Right atrium auricular region (tissue), 2 donors: ENCODE data around the gene LMF2. TPM values are rescaled to one million over a fixed set of nuclear protein-coding genes. Genes with fewer than 3 reads are reported as not detected.

Experiments
- DNase-seq: peaks from one replicate; pipeline ENCODE4 v3.0.0-alpha.2; 2019; ENCODE audit warnings: low spot score
- H3K27ac ChIP-seq, 2 donors: fragments of 200-600 bp; sonication (generic); 1 replicate in 1 of 2; 2 replicates in 1 of 2; pipeline ENCODE4 v1.5.1; 2016 to 2019
- H3K27me3 ChIP-seq, 2 donors: fragments of 200-600 bp; sonication (generic); one replicate each; pipeline versions ENCODE4 v1.5.1 to v1.6.0; 2017 to 2019
- H3K36me3 ChIP-seq: fragments of 200-600 bp; sonication (generic); one replicate; pipeline ENCODE4 v1.5.1; 2016
- H3K4me1 ChIP-seq, 2 donors: fragments of 200-600 bp; sonication (generic); one replicate each; pipeline versions ENCODE4 v1.5.1 to v1.6.0; 2017 to 2019
- H3K4me3 ChIP-seq, 2 donors: fragments of 200-600 bp; sonication (generic); 1 replicate in 1 of 2; 2 replicates in 1 of 2; pipeline ENCODE4 v1.5.1; 2017 to 2019; ENCODE audit warnings: mild to moderate bottlenecking in 1 of 2, moderate library complexity in 1 of 2
- H3K9me3 ChIP-seq, 2 donors: fragments of 200-600 bp; sonication (generic); one replicate each; pipeline ENCODE4 v1.5.1; 2019
- total RNA-seq, 2 donors: library from RNA; depleted of rRNA; stranded (reverse); fragments of >200 nt; gene quantifications; one replicate each; pipeline ENCODE4 v1.1.0, GENCODE V29; 2016
- TF ChIP-seq, protein P1 (sequence below), 2 donors: fragments of 200-600 bp; sonication (generic); IDR thresholded peaks; one replicate each; pipeline ENCODE4 v1.5.1; 2019; ENCODE audit warnings: antibody characterized with exemption in 2 of 2

The LMF2 gene
- total RNA-seq, 2 donors from 2014 or later: 30.1 to 33.8 TPM

DNA sequence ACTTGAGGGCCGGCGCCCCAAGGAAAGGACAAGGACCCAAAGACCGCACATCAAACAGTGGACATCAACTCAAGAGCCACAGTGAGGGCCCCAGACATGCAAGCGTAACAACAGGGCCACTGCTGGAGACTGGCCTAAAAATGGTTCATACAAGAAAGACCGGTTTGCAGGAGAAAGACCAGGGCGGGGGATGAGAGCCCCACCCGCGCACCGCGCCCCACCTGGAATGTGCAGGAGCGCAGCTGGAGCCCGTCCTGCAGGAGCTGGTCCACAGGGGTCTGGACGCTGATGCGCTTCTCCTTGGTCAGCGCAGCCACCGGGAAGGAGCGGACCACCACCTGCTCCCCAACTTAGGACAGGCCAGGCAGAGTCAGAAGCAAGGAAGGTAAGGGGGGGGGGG is 46.6 kb downstream of the LMF2 start:
- TF ChIP-seq, protein P1, sequence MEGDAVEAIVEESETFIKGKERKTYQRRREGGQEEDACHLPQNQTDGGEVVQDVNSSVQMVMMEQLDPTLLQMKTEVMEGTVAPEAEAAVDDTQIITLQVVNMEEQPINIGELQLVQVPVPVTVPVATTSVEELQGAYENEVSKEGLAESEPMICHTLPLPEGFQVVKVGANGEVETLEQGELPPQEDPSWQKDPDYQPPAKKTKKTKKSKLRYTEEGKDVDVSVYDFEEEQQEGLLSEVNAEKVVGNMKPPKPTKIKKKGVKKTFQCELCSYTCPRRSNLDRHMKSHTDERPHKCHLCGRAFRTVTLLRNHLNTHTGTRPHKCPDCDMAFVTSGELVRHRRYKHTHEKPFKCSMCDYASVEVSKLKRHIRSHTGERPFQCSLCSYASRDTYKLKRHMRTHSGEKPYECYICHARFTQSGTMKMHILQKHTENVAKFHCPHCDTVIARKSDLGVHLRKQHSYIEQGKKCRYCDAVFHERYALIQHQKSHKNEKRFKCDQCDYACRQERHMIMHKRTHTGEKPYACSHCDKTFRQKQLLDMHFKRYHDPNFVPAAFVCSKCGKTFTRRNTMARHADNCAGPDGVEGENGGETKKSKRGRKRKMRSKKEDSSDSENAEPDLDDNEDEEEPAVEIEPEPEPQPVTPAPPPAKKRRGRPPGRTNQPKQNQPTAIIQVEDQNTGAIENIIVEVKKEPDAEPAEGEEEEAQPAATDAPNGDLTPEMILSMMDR (IDR thresholded peaks at IDR 0.05): no peak

DNA sequence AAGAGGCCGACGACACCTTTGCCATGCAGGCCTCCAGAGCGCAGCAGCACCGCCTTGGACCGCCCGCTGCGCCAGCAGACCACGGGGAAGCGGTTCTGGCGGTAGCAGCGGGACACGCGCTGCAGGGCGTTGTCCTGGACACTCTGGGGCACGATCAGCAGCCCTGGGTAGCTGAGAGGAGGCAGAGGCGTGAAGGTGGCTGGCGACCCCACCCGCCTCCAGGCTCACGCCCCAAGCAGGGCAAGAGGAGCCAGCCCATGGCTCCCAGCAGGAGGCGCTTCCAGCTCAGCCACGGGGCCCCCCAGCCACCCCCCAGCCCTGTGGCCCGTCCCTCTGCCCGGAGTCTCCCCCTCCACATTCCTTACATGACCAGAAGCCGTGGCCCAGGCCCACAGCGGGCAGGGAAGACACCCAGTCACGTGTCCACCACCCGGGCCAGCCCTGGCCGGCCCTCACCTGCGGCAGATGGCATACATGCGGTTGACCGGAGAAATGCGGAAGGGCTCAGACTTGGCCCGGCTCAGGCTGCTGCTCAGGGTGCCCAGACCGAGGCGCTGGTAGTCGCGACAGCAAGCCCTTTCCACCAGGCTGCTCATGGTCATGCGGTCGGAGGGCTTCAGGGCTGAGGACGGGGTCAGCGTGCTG is 47.9 kb downstream of the LMF2 start:
- Histone ChIP-seq H3K9me3 (no peaks in the 10 kb centered on the region), H3K4me3 (no peak overlapping the region), H3K36me3 (peaks cover 86% of the 10 kb centered on the region), H3K27me3 (no peaks in the 10 kb centered on the region), H3K27ac (no peak overlapping the region), H3K4me1 (no peaks in the 10 kb centered on the region)
- DNase-seq: no peak
- TF ChIP-seq, protein P1 (IDR thresholded peaks at IDR 0.05): no peak

More for the DNA sequence above, 46.6 kb downstream of the LMF2 start:
- Histone ChIP-seq H3K27ac (no peak overlapping the region), H3K4me3 (no peak overlapping the region), H3K9me3 (no peaks in the 10 kb centered on the region), H3K4me1 (no peaks in the 10 kb centered on the region), H3K36me3 (peaks cover 86% of the 10 kb centered on the region), H3K27me3 (no peaks in the 10 kb centered on the region)
- DNase-seq: no peak

DNA sequence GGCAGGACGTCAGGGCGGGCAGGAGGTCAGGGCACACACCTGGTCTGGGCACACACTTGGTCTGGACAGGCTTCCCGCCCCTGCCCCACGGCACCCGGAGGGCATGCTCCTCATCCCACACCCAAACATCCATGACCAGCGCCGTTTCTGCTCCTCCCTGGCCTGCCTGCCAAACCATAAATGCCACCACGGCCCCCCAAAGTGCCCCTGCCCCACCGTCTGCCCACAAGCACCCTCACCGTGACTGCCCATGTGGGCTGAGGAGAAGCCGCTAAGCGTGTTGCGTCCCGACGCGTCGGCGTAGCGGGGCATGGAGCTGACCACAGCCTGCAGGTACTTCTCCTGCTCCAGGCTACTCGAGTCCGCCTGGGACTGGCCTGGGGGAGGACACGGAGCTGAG is 48.5 kb downstream of the LMF2 start:
- H3K9me3 ChIP-seq: no peaks in the 10 kb centered on the region
- no peaks in the 10 kb centered on the region for H3K27me3 ChIP-seq
- H3K4me3 ChIP-seq: no peak overlapping the region
- no peak for DNase-seq
- no peaks in the 10 kb centered on the region for H3K4me1 ChIP-seq
- no peak overlapping the region for H3K27ac ChIP-seq
- peaks cover 86% of the 10 kb centered on the region for H3K36me3 ChIP-seq
- TF ChIP-seq, protein P1 (IDR thresholded peaks at IDR 0.05): no peak

DNA sequence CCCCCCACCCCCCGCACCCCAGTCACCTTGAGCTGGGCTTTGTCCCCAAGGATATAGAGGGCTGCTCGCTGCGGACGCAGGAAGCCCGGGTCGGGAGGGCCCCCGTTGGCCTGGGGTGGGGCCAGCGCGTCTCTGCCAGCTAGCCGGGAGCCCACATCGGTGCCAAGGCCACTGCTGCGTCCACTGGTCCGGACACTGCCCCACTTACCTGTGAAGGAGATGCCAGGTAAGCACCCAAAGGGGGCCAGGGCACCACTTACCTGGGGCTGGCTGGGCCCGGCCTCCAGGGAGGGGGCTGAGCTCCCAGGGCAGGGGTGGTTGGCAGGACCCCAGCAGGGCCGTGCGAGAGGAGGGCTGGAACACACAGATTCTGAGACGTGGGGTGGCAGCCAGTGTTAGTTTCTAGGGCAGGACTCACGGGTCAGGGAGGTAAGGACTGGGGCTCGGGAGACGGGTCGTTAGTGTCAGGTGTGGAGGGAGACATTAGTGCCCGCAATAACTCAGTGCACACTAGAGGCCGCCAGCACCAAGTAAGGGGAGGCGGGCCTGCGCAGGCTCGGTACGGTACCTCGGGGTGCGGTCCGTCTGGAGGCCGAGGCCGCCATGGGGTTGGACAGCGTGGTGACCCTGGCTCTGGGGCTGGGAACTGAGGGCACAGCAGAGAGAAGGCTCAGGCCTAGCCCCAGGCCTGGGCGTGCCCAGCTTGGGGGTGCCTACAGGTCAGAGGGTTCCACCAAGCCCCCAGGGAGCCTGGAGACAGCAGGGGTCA is 50.9 kb downstream of the LMF2 start:
- Histone ChIP-seq H3K27me3 (no peaks in the 10 kb centered on the region), H3K4me1 (no peaks in the 10 kb centered on the region), H3K36me3 (peaks cover 65% of the 10 kb centered on the region), H3K9me3 (no peaks in the 10 kb centered on the region), H3K4me3 (no peak overlapping the region), H3K27ac (no peak overlapping the region)
- TF ChIP-seq, protein P1 (IDR thresholded peaks at IDR 0.05): no peak
- no peak for DNase-seq

DNA sequence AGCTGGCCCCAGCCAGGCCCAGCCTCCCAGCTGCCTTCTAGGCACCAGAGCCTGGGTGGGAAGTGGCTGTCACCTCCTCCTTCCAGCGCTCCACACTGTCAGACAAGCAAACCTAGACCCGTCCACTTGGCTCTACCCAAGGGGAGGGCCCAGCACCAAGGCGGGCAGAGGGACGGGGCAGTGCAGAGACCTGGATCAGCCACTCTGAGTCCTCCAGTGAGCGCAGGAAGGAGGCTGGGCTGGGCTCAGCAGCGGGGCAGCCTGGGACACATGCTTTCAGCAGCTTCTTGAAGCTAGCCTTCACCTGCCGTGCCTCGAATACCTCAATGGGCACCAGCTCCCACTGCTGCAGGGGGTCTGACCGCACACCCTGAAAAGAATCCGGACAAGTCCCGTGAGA is 51.5 kb downstream of the LMF2 start:
- Histone ChIP-seq H3K9me3 (no peaks in the 10 kb centered on the region), H3K36me3 (peaks cover 59% of the 10 kb centered on the region), H3K4me3 (no peak overlapping the region), H3K27ac (no peak overlapping the region), H3K27me3 (no peaks in the 10 kb centered on the region), H3K4me1 (no peaks in the 10 kb centered on the region)
- TF ChIP-seq, protein P1 (IDR thresholded peaks at IDR 0.05): no peak
- DNase-seq: no peak
